SW 1271 (cell line): Measurements from ENCODE around the gene MRPL49.

ENCODE experiments used
- DNase-seq, 2 experiments: peaks; one replicate each; lab custom pipeline; 2025; lab: John Stamatoyannopoulos, UW

Gene MRPL49

DNA sequence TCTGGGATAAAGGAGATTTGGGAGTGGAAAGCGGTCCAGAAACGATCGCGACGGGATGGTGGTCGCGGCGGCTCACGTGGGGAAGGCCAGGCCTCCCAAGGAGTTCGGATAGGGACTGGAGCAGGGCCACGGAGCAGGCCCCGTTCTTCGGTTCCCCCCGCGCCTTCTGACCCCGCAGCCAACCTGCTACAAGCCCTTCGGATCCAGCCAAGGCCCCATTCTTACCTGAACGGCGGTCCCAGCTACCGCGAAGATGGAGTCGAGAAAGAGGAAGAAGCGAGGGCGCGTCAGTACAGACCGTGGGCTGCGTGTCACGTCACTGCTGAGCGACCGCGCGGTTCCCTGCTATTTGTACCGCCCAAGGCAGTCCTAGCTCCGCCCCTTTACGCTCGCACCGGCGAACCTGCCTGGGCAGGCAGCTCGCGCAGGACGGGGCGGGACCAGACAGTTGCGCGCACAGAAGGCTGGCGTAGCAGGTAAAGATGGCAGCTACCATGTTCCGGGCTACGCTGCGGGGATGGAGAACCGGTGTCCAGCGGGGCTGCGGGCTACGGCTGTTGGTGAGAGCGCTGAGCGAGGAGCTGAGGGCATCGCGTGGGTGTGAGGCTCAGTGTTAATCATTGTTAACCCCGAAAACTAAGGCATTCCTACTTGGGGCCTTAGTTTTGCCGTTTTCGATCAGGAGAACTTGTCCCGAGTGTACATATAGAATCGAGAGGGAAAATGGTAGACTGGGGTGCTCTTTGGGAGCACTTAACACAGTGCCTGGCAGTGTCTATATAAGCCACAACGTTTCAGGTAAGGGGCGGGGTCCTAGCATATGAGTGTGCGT is at the start of gene MRPL49, which contains the start of gene FAU:
MRPL49 (plus strand) TSS at position 457 of the 832 bp plus-strand sequence; CDS start at position 483, 26 bp downstream.
FAU (minus strand) TSS at position 270 of the 832 bp plus-strand sequence. CDS start 321 bp downstream, outside the sequence.
- DNase-seq = peak; percentile 86 to 96

- no peak for DNase-seq
Observed at GRCh38 chr11:65072631-65072966, 49.5 kb upstream of the MRPL49 start.

GRCh38 chr11:65077451-65077850 is 44.7 kb upstream of the MRPL49 start:
- no peak for DNase-seq

DNA sequence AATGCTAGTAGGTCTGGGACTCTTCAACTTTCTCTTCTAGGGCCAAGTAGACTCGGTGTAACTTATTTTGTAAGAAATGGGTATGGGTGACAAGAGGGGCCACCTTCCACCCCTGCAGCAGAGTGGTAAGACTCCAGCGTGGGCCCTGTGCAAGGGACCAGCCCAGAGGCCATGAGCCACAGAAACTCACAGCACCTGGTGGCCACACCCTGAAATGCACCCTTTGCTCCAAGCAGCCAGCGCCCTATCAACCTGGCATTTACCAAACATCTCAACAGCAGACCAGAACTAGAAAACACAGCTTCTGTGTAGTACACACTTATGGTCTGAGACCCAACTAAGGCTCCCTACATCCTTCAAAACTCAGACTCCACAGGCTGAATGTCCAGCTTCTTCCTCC is 44.0 kb upstream of the MRPL49 start:
- DNase-seq = peak in 1 of 2 experiments; percentile 47

DNA sequence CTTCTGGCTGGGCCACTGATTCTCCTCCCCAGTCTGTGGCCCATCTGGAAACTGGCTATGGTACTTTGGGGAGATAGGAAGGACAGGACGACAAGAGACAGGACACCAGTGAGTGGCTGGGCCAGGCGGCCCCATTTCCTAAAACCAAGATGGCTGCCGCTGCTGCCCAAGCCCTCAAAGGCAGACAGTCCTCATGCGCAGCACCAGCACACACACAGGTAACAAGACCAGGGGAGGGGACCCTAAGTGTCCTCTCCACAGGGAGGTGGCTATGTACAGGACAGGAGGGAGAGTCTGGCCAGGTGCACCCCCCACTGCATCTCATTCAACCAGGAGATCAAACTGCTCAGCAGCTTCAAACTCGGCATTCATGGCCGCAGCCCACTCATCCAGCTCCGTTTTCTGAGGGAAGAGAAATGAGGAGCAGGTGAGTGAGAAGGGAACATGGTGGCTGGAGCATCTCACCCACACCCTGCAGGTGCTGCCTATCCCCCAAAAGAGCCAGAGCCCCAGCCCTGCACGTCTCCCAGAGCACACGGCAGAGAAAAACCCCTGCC is 43.3 kb upstream of the MRPL49 start:
- no peak for DNase-seq

DNA sequence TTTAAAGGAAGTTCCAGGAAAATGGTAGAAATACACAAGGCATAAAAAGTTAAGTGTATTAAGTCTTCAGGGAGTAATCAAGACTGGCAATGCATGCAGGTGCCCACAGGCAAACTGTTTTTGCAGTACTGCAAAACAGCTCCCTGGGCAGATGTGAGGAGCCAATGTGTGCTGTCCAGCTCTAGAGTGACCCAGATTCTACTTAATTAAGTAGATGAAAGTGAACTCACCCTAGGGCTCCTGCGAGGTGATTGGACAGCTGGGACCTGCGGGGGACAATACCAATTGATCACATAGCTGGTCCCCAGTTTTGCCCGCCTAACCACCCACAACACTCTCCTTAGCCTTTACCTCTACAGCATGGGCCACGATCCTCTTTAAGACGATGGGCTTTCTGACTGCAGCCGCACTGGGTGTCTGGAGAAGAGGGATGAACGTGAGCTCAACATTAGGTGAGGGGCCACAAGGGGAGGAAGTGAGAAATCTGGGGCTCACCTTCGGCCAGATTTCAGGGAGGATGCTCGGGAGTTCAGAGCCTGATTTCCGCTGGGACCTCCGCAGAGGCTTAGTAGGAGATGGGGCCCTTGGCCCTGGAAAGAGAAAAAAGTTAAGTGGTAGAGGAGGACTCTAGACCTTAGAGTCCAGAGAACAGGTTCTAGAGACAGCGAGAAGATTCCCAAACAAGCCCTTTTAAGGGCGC is 38.8 kb upstream of the MRPL49 start:
- DNase-seq = no peak

DNA sequence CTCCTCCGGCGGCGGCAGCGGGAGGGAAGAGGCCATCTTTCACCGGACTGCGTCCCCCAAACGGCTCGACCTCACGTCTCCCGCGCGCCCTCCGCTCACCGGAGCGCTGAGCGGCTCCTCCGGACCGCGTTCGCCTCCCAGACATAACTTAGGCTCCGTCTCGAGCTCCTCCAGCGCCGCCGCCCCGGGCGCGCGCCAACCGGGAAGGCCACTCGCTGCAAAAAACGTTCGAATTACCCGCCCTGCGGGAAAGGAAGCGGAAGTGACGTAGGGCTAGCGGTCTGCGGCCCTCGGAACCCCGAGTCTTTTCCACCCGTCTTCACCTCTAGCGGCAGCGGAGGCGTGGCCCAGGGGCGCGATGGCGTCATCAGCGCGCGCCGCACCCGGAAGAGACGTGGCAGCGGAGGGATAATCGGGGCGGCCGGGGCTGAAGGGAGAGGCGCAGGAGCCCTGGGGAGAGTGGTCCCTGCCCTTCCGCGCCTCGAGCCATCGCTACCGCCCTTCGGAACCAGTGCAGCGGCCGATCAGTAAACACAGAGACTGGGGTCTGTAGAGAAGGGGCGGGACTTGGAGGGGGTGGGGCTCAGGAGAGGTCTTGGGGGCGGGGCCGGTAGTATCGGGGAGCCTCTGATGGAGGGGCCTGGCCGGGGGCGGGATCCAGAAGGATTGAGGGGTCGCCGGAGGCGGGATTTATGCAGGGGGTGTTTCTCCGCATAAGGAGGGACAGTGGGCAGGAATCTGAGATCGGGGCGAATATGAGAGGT is 38.1 kb upstream of the MRPL49 start, which contains the start of the genes CDCA5 and ZFPL1:
CDCA5 (minus strand) TSS at position 207 of the 764 bp plus-strand sequence; CDS start at position 145, 62 bp downstream.
ZFPL1 (plus strand) TSS at position 389 of the 764 bp plus-strand sequence. CDS start 477 bp downstream, outside the sequence.
- DNase-seq = peak; percentile 81 to 94

GRCh38 chr11:65084598-65085375 is 37.3 kb upstream of the MRPL49 start:
- DNase-seq = no peak

DNA sequence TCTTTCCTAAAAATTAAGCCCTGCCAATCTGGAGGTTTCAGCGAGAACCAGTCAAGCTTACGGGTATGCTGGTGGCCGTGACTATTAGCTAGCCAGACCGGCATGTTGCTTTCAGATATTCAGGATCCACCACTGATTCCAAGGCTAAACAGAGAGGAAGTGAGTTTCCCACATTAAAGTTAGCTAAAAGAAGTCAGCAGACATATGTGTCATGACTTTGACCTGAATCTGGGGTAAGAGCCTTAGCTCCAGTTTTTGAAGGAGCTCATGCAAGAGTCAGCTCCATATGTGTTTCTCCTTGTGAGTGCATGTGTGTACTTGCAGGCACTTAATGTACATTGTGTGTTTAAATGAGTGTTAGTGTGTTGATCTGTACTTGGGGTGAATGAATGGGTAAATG is 36.7 kb upstream of the MRPL49 start:
- no peak for DNase-seq

GRCh38 chr11:65086809-65087208 is 35.3 kb upstream of the MRPL49 start:
- no peak for DNase-seq

DNA sequence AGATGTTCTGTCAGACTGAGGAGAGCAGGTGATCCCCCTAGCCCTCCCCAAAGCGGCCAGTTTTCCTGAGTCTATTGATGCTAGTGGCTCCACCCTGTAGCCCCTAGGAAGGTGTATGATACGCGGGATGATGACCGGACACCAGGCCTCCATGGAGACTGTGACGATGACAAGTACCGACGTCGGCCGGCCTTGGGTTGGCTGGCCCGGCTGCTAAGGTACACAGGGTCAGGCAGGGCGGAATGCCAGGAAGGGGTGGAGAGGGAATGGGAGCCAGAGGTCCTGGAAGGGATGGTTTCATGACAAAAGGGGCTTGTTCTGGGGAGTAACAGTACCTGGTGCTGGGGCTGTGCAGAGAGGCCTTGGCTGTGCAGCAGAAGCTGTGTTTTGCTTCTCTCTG is 34.9 kb upstream of the MRPL49 start:
- DNase-seq = no peak

DNA sequence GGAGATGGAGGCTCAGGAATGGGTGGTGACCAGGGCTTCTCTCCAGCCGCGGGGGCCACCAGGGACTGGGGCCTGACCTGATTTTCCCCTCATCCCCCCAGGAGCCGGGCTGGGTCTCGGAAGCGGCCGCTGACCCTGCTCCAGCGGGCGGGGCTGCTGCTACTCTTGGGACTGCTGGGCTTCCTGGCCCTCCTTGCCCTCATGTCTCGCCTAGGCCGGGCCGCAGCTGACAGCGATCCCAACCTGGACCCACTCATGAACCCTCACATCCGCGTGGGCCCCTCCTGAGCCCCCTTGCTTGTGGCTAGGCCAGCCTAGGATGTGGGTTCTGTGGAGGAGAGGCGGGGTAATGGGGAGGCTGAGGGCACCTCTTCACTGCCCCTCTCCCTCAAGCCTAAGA is 34.3 kb upstream of the MRPL49 start:
- no peak for DNase-seq

- no peak for DNase-seq
Observed at GRCh38 chr11:65089621-65090020, 32.5 kb upstream of the MRPL49 start.

DNA sequence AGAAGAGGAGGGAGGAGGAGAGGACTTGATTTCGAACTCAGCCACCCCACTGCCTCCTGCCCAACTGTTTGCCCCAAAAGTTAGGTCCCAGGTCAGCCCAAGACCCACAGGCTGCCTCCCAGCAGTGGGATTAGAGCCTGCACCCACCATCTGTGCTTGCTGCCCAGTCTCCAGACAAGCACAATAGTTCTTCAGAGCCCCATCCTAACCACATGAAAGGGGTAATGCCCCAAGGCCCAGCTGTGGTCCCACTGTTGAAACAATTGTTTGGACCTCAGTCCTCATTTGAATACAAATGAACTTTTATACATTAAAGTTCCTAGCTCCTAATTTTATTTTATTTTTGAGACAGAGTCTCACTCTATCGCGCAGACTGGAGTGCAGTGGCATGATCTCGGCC is 31.5 kb upstream of the MRPL49 start:
- no peak for DNase-seq

GRCh38 chr11:65095427-65095826 is 26.7 kb upstream of the MRPL49 start:
- DNase-seq = no peak

- DNase-seq = peak; percentile 71 to 85
Observed at GRCh38 chr11:65095974-65096806, 25.9 kb upstream of the MRPL49 start, which contains the start of gene VPS51. Gene VPS51, plus strand, starts transcription at chr11:65096214. Its CDS starts 37 bp downstream, at chr11:65096251.

- DNase-seq = no peak
Observed at GRCh38 chr11:65096926-65097325, 25.2 kb upstream of the MRPL49 start.

- DNase-seq = no peak
Observed at GRCh38 chr11:65100674-65101350, 21.3 kb upstream of the MRPL49 start.
